ENCODE measurements around the gene SIN3B. TPM values are rescaled to one million over a fixed set of nuclear protein-coding genes. Genes with fewer than 3 reads are reported as not detected.

SIN3B gene
- total and polyA plus RNA-seq, 7 experiments from 2014 or later, result 4.0 to 105 (median 83.1) TPM

- Mint-ChIP-seq H3K36me3 (peaks cover 0 to 8% (median 0%) of the 10 kb centered on the region in 5 donors), H3K9me3 (peaks cover 0 to 23% (median 7%) of the 10 kb centered on the region in 11 donors), H3K27ac (no peak overlapping the region), H3K27me3 (peaks cover 0 to 30% (median 0%) of the 10 kb centered on the region in 5 donors), H3K4me3 (no peak overlapping the region), H3K4me1 (peaks cover 0 to 7% (median 0%) of the 10 kb centered on the region in 7 donors)
- CTCF ChIA-PET, result interaction anchor here (0.6 kb wide), 2 partner anchors 109 to 1216 kb away, joined by 3 read pairs; no protein-coding TSS in a partner anchor
- no peaks in the 10 kb centered on the region for H3K27me3 ChIP-seq (ENCODE audit: control insufficient read depth in 2 of 2, insufficient read depth in 2 of 2, low read length in 2 of 2)
- POLR2A ChIA-PET, result no interaction called here
- no peaks in the 10 kb centered on the region for H3K36me3 ChIP-seq (ENCODE audit: control insufficient read depth in 2 of 3, insufficient read depth in 3 of 3, low read length in 3 of 3)
- no peak for ATAC-seq
- H3K4me1 ChIP-seq (ENCODE audit: control insufficient read depth in 2 of 2, insufficient read depth in 2 of 2, low read length in 2 of 2), result no peaks in the 10 kb centered on the region
- H3K4me3 ChIP-seq (ENCODE audit: low read length), result no peak overlapping the region
- DNase-seq, result no peak
- intact Hi-C loops (cut with micrococcal nuclease), result no loop called here
- H3K9me3 ChIP-seq (ENCODE audit: control insufficient read depth in 2 of 3, low read length in 3 of 3), result peaks cover 0 to 16% (median 0%) of the 10 kb centered on the region in 3 experiments
- H3K27ac ChIP-seq (ENCODE audit: low read depth, low read length), result no peak overlapping the region
These were observed 90.3 kb downstream of the SIN3B start for GRCh38 chr19:16919496-16919895.

- ChIA-PET POLR2A (no interaction called here), CTCF (no interaction called here)
- no peak overlapping the region for H3K27ac Mint-ChIP-seq
- H3K4me3 ChIP-seq (ENCODE audit: low read length), result no peak overlapping the region
- H3K9me3 Mint-ChIP-seq, result peaks cover 0 to 20% (median 6%) of the 10 kb centered on the region in 11 donors
- intact Hi-C loops (cut with micrococcal nuclease), result no loop called here
- DNase-seq (no peak), ATAC-seq (no peak)
- H3K4me1 Mint-ChIP-seq, result peaks cover 0 to 7% (median 0%) of the 10 kb centered on the region in 7 donors
- no peak overlapping the region for H3K4me3 Mint-ChIP-seq
- peaks cover 0 to 24% (median 0%) of the 10 kb centered on the region in 5 donors for H3K27me3 Mint-ChIP-seq
- peaks cover 1 to 15% (median 4%) of the 10 kb centered on the region in 5 donors for H3K36me3 Mint-ChIP-seq
- H3K4me1 ChIP-seq (ENCODE audit: control insufficient read depth in 2 of 2, insufficient read depth in 2 of 2, low read length in 2 of 2), result no peaks in the 10 kb centered on the region
- H3K36me3 ChIP-seq (ENCODE audit: control insufficient read depth in 2 of 3, insufficient read depth in 3 of 3, low read length in 3 of 3), result no peaks in the 10 kb centered on the region
- H3K27ac ChIP-seq (ENCODE audit: low read depth, low read length), result no peak overlapping the region
- peaks cover 0 to 14% (median 0%) of the 10 kb centered on the region in 3 experiments for H3K9me3 ChIP-seq (ENCODE audit: control insufficient read depth in 2 of 3, low read length in 3 of 3)
- no peaks in the 10 kb centered on the region for H3K27me3 ChIP-seq (ENCODE audit: control insufficient read depth in 2 of 2, insufficient read depth in 2 of 2, low read length in 2 of 2)
These were observed 91.8 kb downstream of the SIN3B start for GRCh38 chr19:16920816-16921529.

- peaks cover 0 to 25% (median 0%) of the 10 kb centered on the region in 5 donors for H3K27me3 Mint-ChIP-seq
- H3K27me3 ChIP-seq (ENCODE audit: control insufficient read depth in 2 of 2, insufficient read depth in 2 of 2, low read length in 2 of 2), result no peaks in the 10 kb centered on the region
- no peak overlapping the region for H3K27ac Mint-ChIP-seq
- intact Hi-C loops (cut with micrococcal nuclease), result no loop called here
- H3K36me3 ChIP-seq (ENCODE audit: control insufficient read depth in 2 of 3, insufficient read depth in 3 of 3, low read length in 3 of 3), result no peaks in the 10 kb centered on the region
- ATAC-seq, result no peak
- peaks cover 0 to 14% (median 0%) of the 10 kb centered on the region in 3 experiments for H3K9me3 ChIP-seq (ENCODE audit: control insufficient read depth in 2 of 3, low read length in 3 of 3)
- ChIA-PET CTCF (no interaction called here), POLR2A (no interaction called here)
- H3K27ac ChIP-seq (ENCODE audit: low read depth, low read length), result no peak overlapping the region
- H3K4me3 ChIP-seq (ENCODE audit: low read length), result no peak overlapping the region
- peaks cover 5 to 27% (median 12%) of the 10 kb centered on the region in 11 donors for H3K9me3 Mint-ChIP-seq
- no peaks in the 10 kb centered on the region for H3K4me1 ChIP-seq (ENCODE audit: control insufficient read depth in 2 of 2, insufficient read depth in 2 of 2, low read length in 2 of 2)
- H3K4me3 Mint-ChIP-seq, result no peak overlapping the region
- peaks cover 4 to 17% (median 9%) of the 10 kb centered on the region in 5 donors for H3K36me3 Mint-ChIP-seq
- DNase-seq, result no peak
- peaks cover 0 to 13% (median 0%) of the 10 kb centered on the region in 7 donors for H3K4me1 Mint-ChIP-seq
These were observed 92.8 kb downstream of the SIN3B start for GRCh38 chr19:16921766-16922591.

- Mint-ChIP-seq H3K27ac (peak overlapping the region in 1 of 9 donors; percentile 55), H3K36me3 (peaks cover 4 to 19% (median 10%) of the 10 kb centered on the region in 5 donors), H3K9me3 (peaks cover 5 to 32% (median 14%) of the 10 kb centered on the region in 11 donors), H3K27me3 (peaks cover 0 to 29% (median 0%) of the 10 kb centered on the region in 5 donors), H3K4me3 (no peak overlapping the region), H3K4me1 (peaks cover 0 to 13% (median 0%) of the 10 kb centered on the region in 7 donors)
- H3K36me3 ChIP-seq (ENCODE audit: control insufficient read depth in 2 of 3, insufficient read depth in 3 of 3, low read length in 3 of 3), result no peaks in the 10 kb centered on the region
- H3K9me3 ChIP-seq (ENCODE audit: control insufficient read depth in 2 of 3, low read length in 3 of 3), result peaks cover 0 to 14% (median 0%) of the 10 kb centered on the region in 3 experiments
- no peak for DNase-seq
- H3K27me3 ChIP-seq (ENCODE audit: control insufficient read depth in 2 of 2, insufficient read depth in 2 of 2, low read length in 2 of 2), result no peaks in the 10 kb centered on the region
- no peak for ATAC-seq
- no peak overlapping the region for H3K27ac ChIP-seq (ENCODE audit: low read depth, low read length)
- H3K4me3 ChIP-seq (ENCODE audit: low read length), result no peak overlapping the region
- POLR2A ChIA-PET, result no interaction called here
- CTCF ChIA-PET, result no interaction called here
- intact Hi-C loops (cut with micrococcal nuclease), result no loop called here
- H3K4me1 ChIP-seq (ENCODE audit: control insufficient read depth in 2 of 2, insufficient read depth in 2 of 2, low read length in 2 of 2), result no peaks in the 10 kb centered on the region
These were observed 93.4 kb downstream of the SIN3B start for GRCh38 chr19:16922592-16922934.

- Histone ChIP-seq H3K27me3 (ENCODE audit: control insufficient read depth in 2 of 2, insufficient read depth in 2 of 2, low read length in 2 of 2) (no peaks in the 10 kb centered on the region), H3K36me3 (ENCODE audit: control insufficient read depth in 2 of 3, insufficient read depth in 3 of 3, low read length in 3 of 3) (no peaks in the 10 kb centered on the region), H3K27ac (ENCODE audit: low read depth, low read length) (no peak overlapping the region), H3K9me3 (ENCODE audit: control insufficient read depth in 2 of 3, low read length in 3 of 3) (peaks cover 0 to 14% (median 0%) of the 10 kb centered on the region in 3 experiments), H3K4me1 (ENCODE audit: control insufficient read depth in 2 of 2, insufficient read depth in 2 of 2, low read length in 2 of 2) (no peaks in the 10 kb centered on the region), H3K4me3 (ENCODE audit: low read length) (no peak overlapping the region)
- Mint-ChIP-seq H3K27me3 (peaks cover 0 to 31% (median 0%) of the 10 kb centered on the region in 5 donors), H3K27ac (no peak overlapping the region), H3K9me3 (peaks cover 5 to 33% (median 14%) of the 10 kb centered on the region in 11 donors), H3K4me1 (peaks cover 0 to 13% (median 0%) of the 10 kb centered on the region in 7 donors), H3K4me3 (no peak overlapping the region), H3K36me3 (peaks cover 4 to 19% (median 10%) of the 10 kb centered on the region in 5 donors)
- intact Hi-C loops (cut with micrococcal nuclease), result no loop called here
- DNase-seq (no peak), ATAC-seq (no peak)
- ChIA-PET CTCF (no interaction called here), POLR2A (no interaction called here)
These were observed 93.8 kb downstream of the SIN3B start for GRCh38 chr19:16922949-16923348.

- H3K4me3 ChIP-seq (ENCODE audit: low read length), result no peak overlapping the region
- no peak overlapping the region for H3K4me3 Mint-ChIP-seq
- peaks cover 0 to 37% (median 16%) of the 10 kb centered on the region in 5 donors for H3K27me3 Mint-ChIP-seq
- POLR2A ChIA-PET, result no interaction called here
- no peaks in the 10 kb centered on the region for H3K27me3 ChIP-seq (ENCODE audit: control insufficient read depth in 2 of 2, insufficient read depth in 2 of 2, low read length in 2 of 2)
- no peak for DNase-seq
- CTCF ChIA-PET, result interaction anchor here (0.6 kb wide), 1 partner anchor 512 kb away, joined by 3 read pairs; no protein-coding TSS in a partner anchor
- peaks cover 3 to 41% (median 24%) of the 10 kb centered on the region in 11 donors for H3K9me3 Mint-ChIP-seq
- H3K36me3 ChIP-seq (ENCODE audit: control insufficient read depth in 2 of 3, insufficient read depth in 3 of 3, low read length in 3 of 3), result no peaks in the 10 kb centered on the region
- no peaks in the 10 kb centered on the region for H3K4me1 ChIP-seq (ENCODE audit: control insufficient read depth in 2 of 2, insufficient read depth in 2 of 2, low read length in 2 of 2)
- peaks cover 6 to 21% (median 10%) of the 10 kb centered on the region in 5 donors for H3K36me3 Mint-ChIP-seq
- intact Hi-C loops (cut with micrococcal nuclease), result no loop called here
- H3K27ac Mint-ChIP-seq, result no peak overlapping the region
- H3K4me1 Mint-ChIP-seq, result peaks cover 0 to 6% (median 0%) of the 10 kb centered on the region in 7 donors
- no peak for ATAC-seq
- H3K9me3 ChIP-seq (ENCODE audit: control insufficient read depth in 2 of 3, low read length in 3 of 3), result peaks cover 0 to 5% (median 0%) of the 10 kb centered on the region in 3 experiments
- H3K27ac ChIP-seq (ENCODE audit: low read depth, low read length), result no peak overlapping the region
These were observed 98.7 kb downstream of the SIN3B start for GRCh38 chr19:16927883-16928282.

All from naive thymus-derived CD4-positive, alpha-beta T cell (primary cell).